ENCODE results near the gene TRAF6. TPM values are rescaled to one million over a fixed set of nuclear protein-coding genes. Genes with fewer than 3 reads are reported as not detected.

Gene TRAF6
- total RNA-seq, 1 donor from 2014 or later = 6.1 TPM

- Histone ChIP-seq H3K36me3 (ENCODE audit: control insufficient read depth, insufficient read depth, low read length) (no peaks in the 10 kb centered on the region), H3K27me3 (ENCODE audit: control insufficient read depth, insufficient read depth, low read length) (no peaks in the 10 kb centered on the region), H3K4me3 (ENCODE audit: low read depth, low read length) (no peak overlapping the region)
- DNase-seq (ENCODE audit: low read depth) = peak; percentile 66
- TF ChIP-seq CTCF (IDR thresholded peaks at IDR 0.05; ENCODE audit: insufficient read depth, low read length, severe bottlenecking) = peak; percentile 46
- FAIRE-seq = peak; percentile 72
Measured at GRCh38 chr11:36540998-36541397, 30.9 kb upstream of the TRAF6 start.

GRCh38 chr11:36534276-36534840 lies 24.3 kb upstream of the TRAF6 start:
- no peak for DNase-seq (ENCODE audit: low read depth)
- no peak for TF ChIP-seq CTCF (IDR thresholded peaks at IDR 0.05; ENCODE audit: insufficient read depth, low read length, severe bottlenecking)
- Histone ChIP-seq H3K4me3 (ENCODE audit: low read depth, low read length) (no peak overlapping the region), H3K36me3 (ENCODE audit: control insufficient read depth, insufficient read depth, low read length) (no peaks in the 10 kb centered on the region), H3K27me3 (ENCODE audit: control insufficient read depth, insufficient read depth, low read length) (no peaks in the 10 kb centered on the region)
- FAIRE-seq = no peak

GRCh38 chr11:36532941-36533601 lies 23.0 kb upstream of the TRAF6 start:
- no peak for FAIRE-seq
- H3K36me3 ChIP-seq (ENCODE audit: control insufficient read depth, insufficient read depth, low read length) = no peaks in the 10 kb centered on the region
- H3K27me3 ChIP-seq (ENCODE audit: control insufficient read depth, insufficient read depth, low read length) = no peaks in the 10 kb centered on the region
- no peak for DNase-seq (ENCODE audit: low read depth)
- no peak overlapping the region for H3K4me3 ChIP-seq (ENCODE audit: low read depth, low read length)
- TF ChIP-seq CTCF (IDR thresholded peaks at IDR 0.05; ENCODE audit: insufficient read depth, low read length, severe bottlenecking) = no peak

- no peak for FAIRE-seq
- no peak for DNase-seq (ENCODE audit: low read depth)
- Histone ChIP-seq H3K36me3 (ENCODE audit: control insufficient read depth, insufficient read depth, low read length) (no peaks in the 10 kb centered on the region), H3K4me3 (ENCODE audit: low read depth, low read length) (no peak overlapping the region), H3K27me3 (ENCODE audit: control insufficient read depth, insufficient read depth, low read length) (no peaks in the 10 kb centered on the region)
- no peak for TF ChIP-seq CTCF (IDR thresholded peaks at IDR 0.05; ENCODE audit: insufficient read depth, low read length, severe bottlenecking)
Measured at GRCh38 chr11:36530840-36531239, 20.8 kb upstream of the TRAF6 start.

- FAIRE-seq = no peak
- H3K36me3 ChIP-seq (ENCODE audit: control insufficient read depth, insufficient read depth, low read length) = no peaks in the 10 kb centered on the region
Measured at GRCh38 chr11:36513965-36514364, 3.9 kb upstream of the TRAF6 start.

More at GRCh38 chr11:36513965-36514364, 3.9 kb upstream of the TRAF6 start:
- Histone ChIP-seq H3K27me3 (ENCODE audit: control insufficient read depth, insufficient read depth, low read length) (no peaks in the 10 kb centered on the region), H3K4me3 (ENCODE audit: low read depth, low read length) (no peak overlapping the region)
- no peak for TF ChIP-seq CTCF (IDR thresholded peaks at IDR 0.05; ENCODE audit: insufficient read depth, low read length, severe bottlenecking)
- no peak for DNase-seq (ENCODE audit: low read depth)

All from bronchial epithelial cell (primary cell).